GM23248 (cell line): Measurements from ENCODE around the gene PSG11.

ENCODE experiments used
- EZH2 ChIP-seq: fragments of 200-600 bp; sonication (generic); IDR thresholded peaks from 2 replicates; pipeline ENCODE4 v1.6.1; 2018; ENCODE audit warnings: antibody characterized with exemption, mild to moderate bottlenecking; ENCODE audit not compliant: insufficient read depth, poor library complexity, severe bottlenecking
- EZH2phosphoT487 ChIP-seq: fragments of 200-600 bp; sonication (generic); IDR thresholded peaks from 2 replicates; pipeline ENCODE4 v1.6.1; 2018; ENCODE audit warnings: antibody characterized with exemption, moderate library complexity, mild to moderate bottlenecking, low read depth; ENCODE audit not compliant: insufficient read depth

DNA sequence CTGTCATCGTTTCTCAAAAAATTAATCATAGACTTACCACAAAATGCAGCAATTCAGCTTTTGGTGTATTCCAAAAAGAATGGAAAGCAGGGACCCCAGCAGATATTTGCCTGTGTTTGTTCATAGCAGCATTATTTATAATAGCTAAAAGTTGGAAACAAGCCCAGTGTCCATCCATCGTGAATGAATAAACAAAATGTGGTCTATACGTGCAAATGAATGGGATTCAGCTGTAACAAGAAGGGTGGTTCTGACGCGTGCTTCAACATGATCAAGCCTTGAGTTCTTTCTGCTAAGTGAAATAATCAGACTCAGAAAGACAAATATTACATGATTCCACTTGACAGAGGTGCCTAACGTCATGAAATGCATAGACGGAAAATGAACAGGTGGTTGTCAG is 36.4 kb downstream of the PSG11 start:
- no peak for TF ChIP-seq EZH2
- no peak for TF ChIP-seq EZH2phosphoT487
